GM21528 (cell line): ENCODE data around the gene RPS6KA4.

Experiments used
- ATAC-seq: cut with Tn5 transposase; IDR thresholded peaks from one replicate; pipeline ENCODE4 v1.9.1; 2021; ENCODE audit warnings: mild to moderate bottlenecking, moderate library complexity; ENCODE audit not compliant: unreplicated experiment, low FRiP score

RPS6KA4 gene

DNA sequence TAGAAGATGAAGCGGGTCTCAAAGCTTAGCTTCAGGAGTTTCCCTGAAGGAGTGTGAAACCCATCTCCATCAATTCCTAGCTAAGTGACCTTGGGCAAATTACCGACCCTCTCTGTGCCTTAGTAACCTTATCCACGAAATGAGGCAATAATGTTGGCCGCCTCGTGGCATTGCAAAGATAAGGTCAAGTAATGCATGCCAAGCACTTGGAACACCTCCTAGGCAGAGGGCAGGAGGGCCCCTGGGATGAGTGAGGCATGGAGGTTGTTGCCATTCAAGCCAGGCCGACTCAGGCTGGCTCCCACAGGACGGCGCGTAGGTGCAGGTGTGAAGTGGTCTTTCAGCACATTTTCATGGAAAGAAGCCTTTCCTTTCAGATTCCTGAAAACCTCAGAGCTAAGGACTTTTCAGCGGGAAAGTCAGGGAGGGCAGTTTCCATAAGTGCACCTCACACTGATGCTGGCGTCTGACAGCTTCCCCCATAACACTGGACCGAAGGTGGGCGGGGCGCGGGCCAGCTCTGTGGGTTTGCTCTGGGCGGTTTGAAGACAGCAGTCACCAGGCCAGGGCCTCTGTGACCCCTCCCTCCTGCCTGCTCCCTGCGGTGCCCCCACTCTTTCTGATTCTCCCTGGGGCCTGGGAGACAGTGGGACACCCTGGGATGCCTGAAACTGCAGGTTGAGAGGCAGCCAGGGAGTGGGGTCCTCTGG is 25.2 kb downstream of the RPS6KA4 start:
- ATAC-seq: no peak

DNA sequence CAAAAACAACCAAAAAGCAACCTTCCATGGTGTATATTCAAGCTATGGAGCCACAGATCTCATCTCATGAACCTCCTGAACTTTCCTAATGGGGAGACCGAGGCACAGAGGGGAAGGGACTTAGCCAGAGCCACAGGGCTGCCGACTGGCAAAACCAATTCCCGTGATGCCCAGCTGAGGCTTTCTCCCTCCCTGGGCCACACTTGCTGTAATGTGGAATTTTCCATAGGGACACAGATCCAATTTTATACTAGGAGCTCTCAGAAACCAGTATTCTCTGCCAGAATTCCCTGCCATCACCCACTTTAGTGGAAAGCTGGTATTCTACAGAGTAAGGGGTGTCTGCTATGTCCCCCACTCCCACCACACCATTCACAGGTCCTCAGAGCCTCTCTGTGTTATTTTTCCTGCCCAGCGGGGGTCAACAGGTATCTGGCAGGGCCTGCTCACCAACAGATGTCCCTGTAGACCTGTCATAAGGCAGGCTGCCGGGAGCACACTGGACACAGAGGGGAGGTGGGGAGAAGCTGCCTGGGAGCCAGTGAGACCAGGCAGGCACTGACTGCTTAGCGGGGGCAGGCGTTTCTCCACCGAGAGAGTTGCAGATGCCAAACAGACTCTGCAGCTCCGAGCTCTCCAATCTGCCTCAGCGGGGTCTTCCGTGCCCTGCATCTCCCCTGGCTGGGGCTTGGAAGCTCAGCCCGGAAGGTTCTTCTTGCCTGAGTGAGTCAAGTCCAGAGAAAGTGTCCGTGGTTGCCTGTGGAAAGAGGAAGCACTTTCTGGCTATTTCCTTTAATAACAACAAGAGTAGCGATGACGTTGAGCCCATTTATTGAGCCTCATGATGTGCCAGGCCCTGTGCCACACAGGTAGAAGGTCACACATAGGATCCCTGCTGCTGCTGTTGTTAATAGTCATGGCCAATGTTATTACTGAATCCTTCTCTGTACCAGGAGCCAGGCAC is 26.3 kb downstream of the RPS6KA4 start:
- ATAC-seq: no peak

DNA sequence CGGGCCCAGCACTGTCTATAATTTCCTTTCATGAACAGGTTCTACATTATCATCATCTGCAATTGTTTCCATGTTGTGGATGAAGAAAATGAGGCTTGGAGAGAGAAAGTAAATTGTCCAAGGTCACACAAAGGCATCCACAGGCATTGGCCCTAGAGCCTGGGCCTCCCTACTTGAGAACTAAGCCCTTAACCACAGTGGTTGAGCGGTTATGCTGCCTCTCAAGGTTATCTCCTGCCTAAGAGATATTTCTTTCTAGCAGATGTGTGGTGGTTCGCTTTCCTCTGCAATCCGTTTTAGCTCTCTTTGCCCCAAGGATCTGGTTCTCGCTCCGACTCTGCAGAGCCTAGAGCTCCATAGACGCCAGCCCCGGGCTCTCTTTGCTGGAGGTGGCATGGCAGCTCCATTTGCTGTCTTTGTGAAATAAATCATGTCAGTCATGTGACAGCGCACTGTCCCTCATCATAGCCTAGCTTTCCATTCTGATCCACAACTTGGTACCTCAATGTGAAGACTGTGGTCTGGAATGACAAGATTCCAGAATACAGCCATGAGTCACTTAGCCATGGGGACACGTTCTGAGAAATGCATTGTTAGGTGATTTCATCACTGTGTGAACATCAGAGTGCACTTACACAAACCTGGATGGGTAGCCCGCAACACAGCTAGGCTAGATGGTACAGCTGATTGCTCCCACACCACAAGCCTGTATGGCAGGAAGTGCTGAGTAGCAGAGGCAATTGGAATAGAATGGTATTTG is 27.2 kb downstream of the RPS6KA4 start:
- ATAC-seq: no peak

DNA sequence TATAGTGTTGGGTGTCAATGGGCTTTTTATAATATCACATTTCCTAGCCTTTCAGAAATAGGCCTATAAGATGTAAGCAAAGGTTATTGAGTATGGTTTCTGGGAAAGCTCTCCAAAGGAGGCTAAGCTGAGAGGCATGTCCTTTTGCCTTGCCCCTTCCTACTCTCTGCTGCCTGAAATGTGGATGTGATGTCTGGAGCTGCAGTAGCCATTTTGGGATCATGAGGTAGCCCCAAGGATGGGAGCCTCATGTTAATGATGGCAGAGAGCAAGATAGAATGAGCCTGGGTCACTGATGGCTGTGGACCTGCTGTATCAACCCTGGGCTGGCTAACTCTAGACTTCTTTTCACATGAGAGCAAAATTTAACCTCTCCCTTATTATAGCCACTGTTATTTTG is 29.0 kb downstream of the RPS6KA4 start:
- no peak for ATAC-seq

DNA sequence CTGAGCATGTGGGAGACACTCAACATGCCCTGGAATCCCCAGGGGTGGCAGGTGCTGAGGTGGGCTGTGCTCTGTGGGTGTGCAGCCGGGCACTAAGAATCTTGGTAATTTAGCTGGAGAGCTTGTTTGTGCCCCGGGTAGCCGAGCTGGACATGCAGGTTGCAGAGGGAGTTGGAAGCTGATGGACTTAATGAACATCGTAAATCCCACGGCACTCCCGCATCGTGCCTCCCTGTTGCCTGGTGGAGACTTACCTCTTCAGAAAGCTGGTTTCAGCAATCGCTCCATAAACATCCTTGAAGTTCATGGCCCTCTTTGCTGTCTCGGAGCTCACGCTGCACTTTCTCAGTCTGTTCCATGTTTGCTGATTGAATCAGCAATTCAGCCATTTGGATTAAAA is 29.9 kb downstream of the RPS6KA4 start:
- ATAC-seq: no peak

DNA sequence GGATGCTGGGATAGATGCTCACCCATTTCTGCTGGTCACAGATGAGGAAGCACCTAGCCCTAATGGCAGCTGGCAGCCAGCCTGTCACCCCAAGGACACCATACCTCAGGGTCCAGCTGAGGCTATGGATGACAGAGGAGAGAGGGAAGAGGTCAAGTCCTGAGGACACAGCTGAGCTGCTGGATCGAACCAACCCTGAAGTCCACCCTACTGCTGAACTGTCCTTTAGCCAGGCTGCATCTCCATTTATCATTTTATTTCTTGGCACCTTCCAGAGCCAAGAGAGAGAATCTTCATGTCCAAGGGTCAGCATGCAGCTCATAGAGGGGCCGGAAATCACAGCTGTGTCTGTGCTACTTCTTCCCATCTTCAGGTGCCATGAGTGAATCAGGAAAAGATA is 30.9 kb downstream of the RPS6KA4 start:
- ATAC-seq: no peak

DNA sequence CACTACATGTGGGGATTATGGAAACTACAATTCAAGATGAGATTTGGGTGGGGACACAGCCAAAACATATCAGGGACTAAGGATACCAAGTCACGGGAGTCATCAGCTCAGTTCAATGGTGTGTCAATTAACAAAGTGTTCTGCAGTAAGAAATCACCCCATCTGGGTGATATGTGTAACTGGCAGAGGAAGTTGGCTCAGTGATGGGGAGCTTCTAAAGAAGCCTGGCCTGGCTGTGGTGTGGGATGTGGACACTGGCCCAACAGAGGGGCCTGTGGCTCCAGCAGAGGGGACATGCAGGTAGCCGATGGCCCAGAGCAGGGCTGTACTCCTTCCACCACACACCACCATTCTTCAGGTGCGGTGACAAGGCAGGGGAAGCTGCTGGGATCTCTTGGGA is 31.6 kb downstream of the RPS6KA4 start:
- ATAC-seq: no peak

DNA sequence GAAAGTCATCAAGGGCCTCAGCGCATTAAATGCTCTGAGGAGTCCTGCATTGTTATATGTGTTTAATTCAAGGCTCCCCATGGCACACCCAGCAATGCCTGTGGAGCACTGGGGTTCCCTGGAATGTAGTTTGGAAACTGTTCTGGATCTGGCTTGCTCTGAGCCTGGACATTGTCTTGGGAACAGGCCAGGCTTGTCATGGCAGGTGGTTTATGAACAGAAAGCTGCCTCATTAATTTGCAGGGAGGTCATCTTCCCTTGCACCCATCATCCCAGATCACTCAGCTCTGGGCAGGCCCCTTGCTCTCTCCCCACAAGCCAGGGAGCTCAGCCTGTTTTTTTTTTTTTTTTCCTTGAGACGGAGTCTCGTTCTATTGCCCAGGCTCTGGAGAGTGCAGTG is 32.9 kb downstream of the RPS6KA4 start:
- no peak for ATAC-seq

DNA sequence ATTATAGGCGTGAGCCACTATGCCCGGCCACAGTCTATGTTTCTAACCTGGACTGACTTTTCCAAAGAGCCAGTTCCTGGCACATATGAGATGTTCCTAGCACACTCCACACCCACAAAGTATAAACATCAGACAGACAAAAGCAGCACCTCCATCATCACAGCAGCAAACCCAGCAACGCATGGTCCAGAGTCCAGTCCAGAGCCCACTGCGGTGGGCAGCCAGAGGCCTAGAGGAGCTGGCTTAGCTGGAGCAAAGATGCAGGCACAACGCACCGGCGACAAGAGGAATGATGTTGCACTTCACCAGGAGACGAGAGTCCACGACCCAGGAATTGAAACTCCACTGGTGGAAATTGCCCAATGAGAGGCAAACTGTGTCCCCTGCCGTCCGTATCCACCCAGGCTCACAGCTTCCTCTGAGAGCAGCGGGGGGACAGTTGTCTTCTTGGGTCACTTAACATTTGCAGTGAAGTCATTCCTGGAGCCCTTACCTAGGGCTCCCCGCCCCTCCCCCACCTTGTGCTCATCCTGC is 36.6 kb downstream of the RPS6KA4 start:
- ATAC-seq: no peak

DNA sequence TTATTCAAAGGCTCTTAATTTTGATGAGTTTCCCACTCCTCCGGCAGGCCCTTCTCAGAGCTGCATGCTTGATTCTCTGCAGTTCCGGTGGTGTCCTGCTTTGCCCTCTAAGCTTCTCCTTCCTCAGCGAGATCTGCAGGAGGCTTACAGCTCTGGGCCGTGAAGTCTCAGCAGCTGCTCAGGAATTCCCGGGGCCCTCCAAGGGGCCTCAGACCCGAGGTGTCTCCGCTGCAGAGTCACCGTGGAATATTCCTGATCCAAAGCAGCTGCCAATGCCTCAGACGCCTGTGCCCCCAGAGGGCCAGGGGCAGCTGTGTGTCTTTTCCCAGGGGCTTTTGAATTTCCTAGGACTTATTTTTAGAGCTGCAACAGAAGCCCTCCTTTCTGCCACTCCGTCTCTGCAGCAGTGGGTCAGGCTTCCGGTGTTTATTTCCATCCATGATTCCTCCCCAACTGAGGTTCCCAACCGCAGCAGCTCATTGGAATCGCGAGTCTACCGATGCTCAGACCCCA is 37.2 kb downstream of the RPS6KA4 start:
- no peak for ATAC-seq

DNA sequence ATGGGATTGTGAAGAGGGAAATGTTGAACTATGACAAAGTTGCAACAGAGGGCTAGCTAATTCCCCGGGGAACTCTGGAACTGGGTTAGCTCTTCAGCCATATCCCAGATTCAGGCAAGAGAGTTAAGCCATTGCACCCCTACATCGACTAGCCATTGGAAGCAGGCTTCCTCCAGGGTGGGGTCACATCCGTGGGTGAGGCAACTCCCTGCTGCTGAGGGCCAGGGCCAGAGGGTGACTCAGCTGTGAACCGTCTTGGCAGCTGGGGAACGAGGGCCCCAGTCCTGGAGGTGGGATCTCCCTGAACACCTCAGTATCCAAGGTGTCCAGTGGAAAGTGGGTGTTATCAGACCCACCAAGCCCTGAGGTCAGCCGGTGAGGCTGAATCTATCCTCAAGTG is 41.1 kb downstream of the RPS6KA4 start:
- no peak for ATAC-seq

DNA sequence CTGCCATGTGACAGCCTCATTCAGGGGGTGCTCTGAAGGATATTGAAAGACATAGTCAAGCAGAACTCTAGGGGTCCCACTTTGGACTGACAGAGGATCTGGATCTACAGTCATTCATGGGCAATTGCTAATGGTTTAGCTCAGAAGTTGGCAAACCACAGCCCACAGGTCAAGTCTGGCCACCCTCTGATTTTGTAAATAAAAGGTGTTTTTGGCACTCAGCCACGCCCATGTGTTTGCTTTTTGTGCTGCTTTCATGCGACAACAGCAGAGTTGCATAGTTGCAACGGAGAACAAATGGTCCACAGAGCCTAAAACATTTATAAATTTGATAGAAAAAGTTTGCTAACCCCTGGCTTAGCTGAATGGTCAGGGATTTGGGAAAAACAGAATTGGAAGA is 41.7 kb downstream of the RPS6KA4 start:
- ATAC-seq: no peak

DNA sequence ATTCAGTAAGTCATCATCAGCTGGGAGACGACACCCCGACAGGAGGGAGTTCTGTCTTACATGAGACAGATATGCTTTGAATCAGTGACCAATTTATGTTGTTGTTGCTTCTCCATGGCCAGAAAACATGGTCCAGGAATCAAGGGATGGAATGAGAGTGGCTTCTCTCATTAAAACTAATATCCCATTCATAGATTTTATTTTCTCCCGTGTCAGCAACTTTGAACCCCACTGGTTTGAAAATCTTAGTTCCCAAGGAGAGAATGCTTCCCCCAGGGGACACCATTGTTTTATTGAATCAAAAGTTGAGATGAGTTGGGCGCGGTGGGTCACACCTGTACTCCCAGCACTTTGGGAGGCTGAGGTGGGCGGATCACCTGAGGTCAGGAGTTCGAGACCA is 42.8 kb downstream of the RPS6KA4 start:
- no peak for ATAC-seq

DNA sequence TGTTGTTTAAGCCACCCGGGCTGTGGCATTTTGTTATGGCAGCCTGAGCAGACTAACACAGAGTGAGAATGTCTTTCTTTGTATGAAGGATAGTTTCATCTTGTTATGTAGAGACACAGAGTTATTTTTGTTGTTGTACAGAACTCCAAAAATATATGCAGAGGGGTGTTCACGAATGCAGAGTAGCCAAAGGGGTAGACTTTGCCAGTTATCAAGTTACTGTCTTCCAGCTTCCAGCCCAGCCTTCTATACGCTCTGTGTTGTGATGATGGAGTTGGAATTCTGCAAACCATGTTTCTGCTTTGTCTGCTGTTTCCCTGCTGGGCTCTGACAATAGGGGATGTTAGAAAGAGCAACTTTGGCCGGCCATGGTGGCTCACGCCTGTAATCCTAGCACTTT is 44.1 kb downstream of the RPS6KA4 start:
- ATAC-seq: no peak

DNA sequence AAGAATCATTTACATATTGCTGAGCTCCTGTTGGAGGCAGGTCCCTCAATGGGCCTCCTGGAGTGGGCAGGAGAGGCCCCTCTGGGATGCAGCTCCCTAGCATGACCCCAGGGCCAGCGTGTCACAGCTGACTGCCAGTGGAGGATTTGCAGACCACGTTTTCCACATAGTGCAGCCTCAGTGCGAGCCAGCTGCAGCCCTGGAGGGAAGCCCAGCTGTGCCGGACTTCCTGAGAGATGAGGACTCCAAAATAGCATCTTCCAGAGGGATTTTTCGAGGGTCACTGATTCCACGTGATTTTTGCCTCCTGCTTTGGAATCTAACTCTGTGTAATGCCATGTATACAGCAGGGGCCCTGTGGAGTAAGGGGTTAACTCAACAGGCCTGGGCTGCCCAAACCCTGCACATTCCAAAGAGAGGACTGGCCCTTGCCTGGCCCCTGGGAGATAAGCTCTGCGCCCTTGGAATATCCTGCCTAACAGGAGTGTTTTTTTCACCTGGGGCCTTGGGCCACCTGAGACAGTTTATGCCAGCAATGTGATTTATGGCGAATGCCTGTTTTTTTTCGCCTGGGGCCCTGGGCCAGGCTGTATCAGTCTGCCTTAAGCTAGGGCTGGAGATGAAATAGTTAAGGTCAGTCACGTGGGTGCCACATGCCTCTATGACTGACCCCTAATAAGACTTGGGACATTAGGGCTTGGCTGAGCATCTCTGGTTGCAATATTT is 47.4 kb downstream of the RPS6KA4 start:
- ATAC-seq: no peak

DNA sequence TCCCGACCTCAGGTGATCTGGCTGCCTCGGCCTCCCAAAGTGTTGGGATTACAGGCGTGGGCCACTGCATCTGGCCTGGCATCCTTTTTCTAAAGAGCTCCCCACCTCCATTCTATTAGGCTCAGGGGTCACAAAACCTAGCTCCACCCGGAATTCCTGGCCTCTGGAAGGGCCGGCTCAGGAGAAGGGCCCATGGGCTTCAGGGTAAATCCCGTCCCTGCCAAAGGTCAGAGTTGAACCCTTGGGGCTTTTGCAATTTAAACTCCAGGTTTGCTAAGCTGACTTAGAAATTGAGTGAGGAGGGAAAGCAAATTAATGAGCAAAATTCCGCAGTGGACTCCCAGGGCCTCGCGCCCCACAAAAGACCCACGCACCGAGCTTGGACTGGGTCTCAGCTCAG is 48.3 kb downstream of the RPS6KA4 start:
- no peak for ATAC-seq

DNA sequence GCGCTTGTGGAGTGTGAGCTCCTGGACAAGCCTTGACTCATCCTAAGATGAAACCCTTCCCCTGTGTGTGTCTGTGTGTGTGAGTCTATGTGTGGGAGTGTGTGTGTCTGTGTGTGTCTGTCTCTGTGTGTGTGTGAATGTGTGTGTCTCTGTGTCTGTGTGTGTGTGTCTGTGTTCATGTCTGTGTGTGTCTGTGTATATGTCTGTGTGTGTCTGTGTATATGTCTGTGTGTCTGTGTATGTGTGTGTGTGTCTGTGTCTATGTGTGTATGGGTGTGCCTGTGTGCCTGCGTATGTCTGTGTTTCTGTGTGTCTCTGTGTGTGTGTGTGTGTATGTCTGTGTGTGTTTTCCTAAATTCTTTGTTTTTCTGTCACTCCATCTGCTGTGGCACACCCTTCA is 48.7 kb downstream of the RPS6KA4 start:
- no peak for ATAC-seq

DNA sequence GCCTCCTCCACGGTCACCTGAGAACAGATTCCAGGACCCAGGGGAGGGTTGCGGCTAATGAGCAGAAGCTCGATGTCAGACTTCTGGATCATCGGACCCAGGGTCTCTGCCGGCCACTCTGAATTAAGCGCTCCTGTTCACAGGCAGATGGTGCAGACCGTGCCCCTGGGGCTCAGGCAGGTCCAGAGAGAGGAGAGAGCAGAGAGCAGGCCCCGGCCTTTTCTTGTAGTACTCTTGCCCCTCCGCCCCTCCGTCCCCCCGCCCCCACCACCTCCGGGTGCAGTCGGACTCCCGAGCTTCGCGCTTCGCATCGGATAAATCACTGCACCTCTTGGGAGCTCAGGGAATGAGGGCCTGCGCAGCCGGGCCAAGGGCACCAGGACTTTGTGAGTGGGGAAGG is 50.3 kb downstream of the RPS6KA4 start:
- no peak for ATAC-seq

DNA sequence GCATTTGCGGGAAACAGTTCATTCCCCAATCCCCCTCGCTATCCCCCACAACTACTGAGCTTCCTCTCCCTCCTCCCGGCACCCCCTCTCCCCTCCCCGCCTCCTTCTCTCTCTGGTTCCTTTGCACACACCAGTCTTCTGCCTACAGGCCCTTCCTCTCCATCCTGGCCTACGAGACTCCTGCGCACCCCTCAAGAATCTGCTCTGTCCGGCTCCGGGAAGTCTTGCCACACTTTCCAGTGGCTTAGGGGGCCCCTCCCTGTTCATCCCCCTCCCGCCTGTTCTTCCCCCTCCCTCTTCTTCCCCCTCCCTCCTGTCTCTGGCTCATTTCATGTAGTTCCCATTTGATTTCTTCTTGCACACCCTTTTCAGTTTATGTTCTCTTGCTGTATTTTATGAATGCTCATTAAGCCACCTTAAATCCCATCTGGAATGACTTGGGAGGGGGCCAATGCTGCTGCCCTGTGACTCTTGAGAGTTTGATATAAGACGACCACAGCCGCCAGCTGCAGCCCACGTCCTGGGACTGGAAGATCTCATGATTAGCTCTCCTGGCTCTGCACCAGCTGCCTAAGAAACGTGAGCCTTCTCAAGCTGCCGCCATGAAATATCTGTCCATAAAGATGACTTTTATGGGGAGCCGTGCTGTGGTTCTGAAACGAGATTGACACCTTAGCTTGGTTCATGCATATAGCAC is 50.9 kb downstream of the RPS6KA4 start:
- no peak for ATAC-seq

DNA sequence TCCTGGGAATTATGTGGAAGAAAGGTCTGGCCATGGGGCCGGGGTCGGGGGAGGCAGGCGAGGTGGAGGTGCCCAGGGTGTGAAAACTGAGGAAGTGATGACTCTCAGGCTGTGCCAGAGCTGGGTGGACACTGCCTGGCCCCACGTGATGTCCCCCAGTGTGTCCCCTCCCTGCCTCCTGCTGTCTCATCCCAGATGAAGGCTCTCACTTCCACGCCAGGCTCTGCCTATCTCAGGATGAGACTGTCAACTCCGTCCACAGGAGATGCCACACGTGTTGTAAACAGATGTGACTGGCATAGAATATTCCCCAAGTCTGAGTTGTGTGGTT is 51.4 kb downstream of the RPS6KA4 start:
- ATAC-seq: no peak
